Upper lobe of left lung (tissue), 4 donors: ENCODE results near the gene PLA2G4B.

Source experiments
- EP300 ChIP-seq, 4 donors: sonication (generic); formaldehyde crosslinking; IDR thresholded peaks; one replicate each; pipeline ENCODE4 v1.5.1; 2017; ENCODE audit warnings: antibody characterized with exemption in 4 of 4, control low read depth in 2 of 4
- TF ChIP-seq, protein P1 (sequence below), 6 experiments: fragments of 450-650 bp in 4 of 6; fragments of 200-600 bp in 2 of 6; sonication (generic) in 2 of 6; IDR thresholded peaks; one replicate each; pipeline ENCODE4 v1.5.1; 2016 to 2019; ENCODE audit warnings: antibody characterized with exemption in 6 of 6

DNA sequence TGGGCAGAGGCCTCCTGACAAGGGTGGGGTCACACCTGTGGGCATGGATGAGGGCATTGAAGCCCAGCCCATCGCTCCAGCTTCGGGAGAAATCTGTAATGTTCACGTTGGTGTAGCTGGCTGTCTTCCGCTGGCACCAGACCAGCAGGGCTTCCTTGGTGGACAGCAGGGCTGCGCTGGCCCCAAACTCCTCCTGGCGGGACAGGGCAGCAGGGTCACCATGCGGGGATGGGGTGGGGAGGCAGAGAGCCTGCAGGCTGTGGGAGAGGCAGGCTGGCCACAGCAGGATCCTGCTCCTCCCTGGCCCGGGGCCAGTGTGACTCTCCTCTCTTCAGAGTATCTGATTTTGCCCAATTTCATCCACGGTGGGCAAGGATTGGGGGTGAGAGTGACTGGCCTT lies 49.2 kb downstream of the PLA2G4B start:
- TF ChIP-seq, protein P1, sequence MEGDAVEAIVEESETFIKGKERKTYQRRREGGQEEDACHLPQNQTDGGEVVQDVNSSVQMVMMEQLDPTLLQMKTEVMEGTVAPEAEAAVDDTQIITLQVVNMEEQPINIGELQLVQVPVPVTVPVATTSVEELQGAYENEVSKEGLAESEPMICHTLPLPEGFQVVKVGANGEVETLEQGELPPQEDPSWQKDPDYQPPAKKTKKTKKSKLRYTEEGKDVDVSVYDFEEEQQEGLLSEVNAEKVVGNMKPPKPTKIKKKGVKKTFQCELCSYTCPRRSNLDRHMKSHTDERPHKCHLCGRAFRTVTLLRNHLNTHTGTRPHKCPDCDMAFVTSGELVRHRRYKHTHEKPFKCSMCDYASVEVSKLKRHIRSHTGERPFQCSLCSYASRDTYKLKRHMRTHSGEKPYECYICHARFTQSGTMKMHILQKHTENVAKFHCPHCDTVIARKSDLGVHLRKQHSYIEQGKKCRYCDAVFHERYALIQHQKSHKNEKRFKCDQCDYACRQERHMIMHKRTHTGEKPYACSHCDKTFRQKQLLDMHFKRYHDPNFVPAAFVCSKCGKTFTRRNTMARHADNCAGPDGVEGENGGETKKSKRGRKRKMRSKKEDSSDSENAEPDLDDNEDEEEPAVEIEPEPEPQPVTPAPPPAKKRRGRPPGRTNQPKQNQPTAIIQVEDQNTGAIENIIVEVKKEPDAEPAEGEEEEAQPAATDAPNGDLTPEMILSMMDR (IDR thresholded peaks at IDR 0.05) = no peak
- TF ChIP-seq EP300 (IDR thresholded peaks at IDR 0.05) = no peak
